SK-N-SH (cell line): ENCODE measurements around the gene MT1H. TPM values are rescaled to one million over a fixed set of nuclear protein-coding genes. Genes with fewer than 3 reads are reported as not detected.

Source experiments
- CTCF ChIA-PET: fragments of 300-600, 350-600 bp; formaldehyde crosslinking; extraction: SDS; loops from one replicate; lab custom pipeline; 2021; lab: Yijun Ruan, JAX
- POLR2A ChIA-PET: fragments of 350-600 bp; sonication (Branson Sonifier 250); formaldehyde crosslinking; extraction: SDS; loops from one replicate; lab custom pipeline; 2020; ENCODE audit warnings: antibody characterized with exemption, inconsistent platforms; lab: Yijun Ruan, JAX
- DNase-seq: peaks from one replicate; pipeline ENCODE4 v3.0.0; 2012
- H2AFZ ChIP-seq: fragments of 200-600 bp; sonication (generic); 2 replicates; pipeline ENCODE4 v1.8.1; 2016; ENCODE audit warnings: antibody characterized with exemption, mild to moderate bottlenecking, low read depth
- H3F3A ChIP-seq: fragments of 200-600 bp; sonication (generic); replicated peaks from 2 replicates; pipeline ENCODE3; 2016; ENCODE audit warnings: antibody characterized with exemption, mild to moderate bottlenecking; ENCODE audit not compliant: insufficient read depth
- H3K27ac ChIP-seq, 2 experiments: fragments of 200-500 bp in 1 of 2; fragments of 200-600 bp in 1 of 2; sonication (Bioruptor generic) in 1 of 2; sonication (generic), shearing (Covaris generic) in 1 of 2; 2 replicates each; pipeline versions ENCODE4 v1.5.1 to v1.6.1; 2014 to 2016; ENCODE audit warnings: low read depth in 2 of 2, inconsistent platforms in 1 of 2, low read length in 1 of 2, mild to moderate bottlenecking in 1 of 2, mixed read lengths in 1 of 2
- H3K27me3 ChIP-seq: fragments of 200-600 bp; sonication (generic), shearing (Covaris generic); 2 replicates; pipeline ENCODE4 v1.6.1; 2016; ENCODE audit warnings: mixed run types; ENCODE audit not compliant: insufficient read depth
- H3K36me3 ChIP-seq, 2 experiments: fragments of 200-500 bp in 1 of 2; fragments of 200-600 bp in 1 of 2; sonication (Bioruptor generic) in 1 of 2; sonication (generic) in 1 of 2; replicated peaks in 1 of 2; 2 replicates each; pipeline versions ENCODE3 to v1.5.1; 2014 to 2016; ENCODE audit warnings: low read length in 1 of 2, mild to moderate bottlenecking in 1 of 2; ENCODE audit not compliant: insufficient read depth in 2 of 2, control insufficient read depth in 1 of 2
- H3K4me1 ChIP-seq, 2 experiments: fragments of 200-500 bp in 1 of 2; fragments of 200-600 bp in 1 of 2; sonication (Bioruptor generic) in 1 of 2; sonication (generic), shearing (Covaris generic) in 1 of 2; 2 replicates each; pipeline versions ENCODE4 v1.5.1 to v1.6.1; 2014 to 2016; ENCODE audit warnings: low read depth in 1 of 2, low read length in 1 of 2, mixed run types in 1 of 2; ENCODE audit not compliant: insufficient read depth in 2 of 2, control insufficient read depth in 1 of 2
- H3K4me2 ChIP-seq: fragments of 200-600 bp; sonication (generic), shearing (Covaris generic); 2 replicates; pipeline ENCODE4 v1.6.1; 2017; ENCODE audit warnings: mixed run types
- H3K4me3 ChIP-seq, 2 experiments: fragments of 200-500 bp in 1 of 2; fragments of 200-600 bp in 1 of 2; sonication (Bioruptor generic) in 1 of 2; sonication (generic), shearing (Covaris generic) in 1 of 2; 2 replicates each; pipeline versions ENCODE4 v1.5.1 to v1.8.1; 2014 to 2016; ENCODE audit warnings: low read depth in 2 of 2, inconsistent platforms in 1 of 2, low read length in 1 of 2, mild to moderate bottlenecking in 1 of 2, mixed read lengths in 1 of 2, moderate library complexity in 1 of 2
- H3K79me2 ChIP-seq: fragments of 200-600 bp; sonication (generic); 2 replicates; pipeline ENCODE4 v1.8.1; 2017; ENCODE audit warnings: mild to moderate bottlenecking; ENCODE audit not compliant: insufficient read depth
- H3K9ac ChIP-seq: fragments of 200-600 bp; sonication (generic); 2 replicates; pipeline ENCODE4 v1.6.1; 2017; ENCODE audit warnings: mixed run types
- H3K9me2 ChIP-seq: fragments of 200-600 bp; sonication (generic); 2 replicates; pipeline ENCODE4 v1.6.1; 2017; ENCODE audit warnings: mixed run types
- H3K9me3 ChIP-seq: fragments of 200-600 bp; sonication (generic); 2 replicates; pipeline ENCODE4 v1.6.1; 2017; ENCODE audit warnings: mixed run types, mild to moderate bottlenecking, moderate library complexity
- H4K20me1 ChIP-seq: fragments of 200-600 bp; sonication (generic); 2 replicates; pipeline ENCODE4 v1.6.1; 2017; ENCODE audit warnings: mild to moderate bottlenecking, mixed run types; ENCODE audit not compliant: insufficient read depth
- CTCF ChIP-seq: fragments of 200-600 bp; sonication (generic); IDR thresholded peaks from 2 replicates; pipeline ENCODE4 v1.6.1; 2017; ENCODE audit warnings: antibody characterized with exemption, mild to moderate bottlenecking, moderate library complexity
- EP300 ChIP-seq, 2 experiments: IDR thresholded peaks; 2 replicates each; pipeline versions ENCODE4 v1.4.0 to v1.6.1; 2012; ENCODE audit warnings: borderline replicate concordance in 1 of 2, low read depth in 1 of 2, low read length in 1 of 2
- FOSL2 ChIP-seq: IDR thresholded peaks from 2 replicates; pipeline ENCODE4 v1.4.0; 2012; ENCODE audit warnings: low read depth, mild to moderate bottlenecking, moderate library complexity, borderline replicate concordance
- GATA2 ChIP-seq: sonication (generic); formaldehyde crosslinking; IDR thresholded peaks from 2 replicates; pipeline ENCODE4 v1.5.0; 2020; ENCODE audit warnings: mild to moderate bottlenecking, missing genetic modification reagents
- IRF3 ChIP-seq: fragments of 150-350 bp; IDR thresholded peaks from 2 replicates; pipeline ENCODE4 v1.6.1; 2016; ENCODE audit warnings: mild to moderate bottlenecking, low read depth, low read length
- MAX ChIP-seq: IDR thresholded peaks from 2 replicates; pipeline ENCODE4 v1.4.0; 2012; ENCODE audit warnings: low read depth
- NFIC ChIP-seq: IDR thresholded peaks from 2 replicates; pipeline ENCODE4 v1.4.0; 2012; ENCODE audit warnings: borderline replicate concordance
- NRF1 ChIP-seq: IDR thresholded peaks from 2 replicates; pipeline ENCODE4 v1.6.1; 2012; ENCODE audit warnings: low read depth, mild to moderate bottlenecking, low read length
- POLR2AphosphoS5 ChIP-seq: IDR thresholded peaks from 2 replicates; pipeline ENCODE4 v1.6.1; 2012; ENCODE audit warnings: low read depth, low read length
- REST ChIP-seq: IDR thresholded peaks from 2 replicates; pipeline ENCODE4 v1.6.1; 2012; ENCODE audit warnings: mild to moderate bottlenecking, low read depth, low read length, moderate library complexity
- RXRA ChIP-seq: IDR thresholded peaks from 2 replicates; pipeline ENCODE4 v1.4.0; 2012; ENCODE audit warnings: low read depth, mild to moderate bottlenecking, borderline replicate concordance
- TAF1 ChIP-seq: IDR thresholded peaks from 2 replicates; pipeline ENCODE4 v1.6.1; 2012; ENCODE audit warnings: low read depth, mild to moderate bottlenecking, low read length, moderate library complexity, borderline replicate concordance
- WGBS: methylation state at CpG from one replicate; pipeline ENCODE4 v1.1.6; 2017; ENCODE audit warnings: low lambda C conversion rate; 5-methylcytosine and 5-hydroxymethylcytosine counted together
- polyA plus RNA-seq, 3 experiments: library from polyadenylated mRNA; depleted of rRNA; stranded (reverse); fragments of >200 nt; gene quantifications; 2 replicates each; pipeline ENCODE4 v1.2.3, GENCODE V29; 2012

Gene MT1H
- polyA plus RNA-seq, 1 of the 3 experiments (the other 2 are of a cell fraction), result not detected

GRCh38 chr16:56625140-56625942 is 44.3 kb upstream of the MT1H start, which contains the start of gene MT1E:
TSS of gene MT1E (plus strand) at chr16:56625781. CDS start at chr16:56625852, 71 bp downstream.
- TF ChIP-seq NRF1, result peak; percentile 20; the same call in 1 of the 2 replicates
- no peak for TF ChIP-seq MAX
- TF ChIP-seq NFIC, result 0 out of 2 replicates have a peak, but pooled peaks have one; percentile 12
- no peak for TF ChIP-seq CTCF
- TF ChIP-seq POLR2AphosphoS5, result peak; percentile 98
- peak; percentile 51; the same call in 1 of the 2 replicates for TF ChIP-seq TAF1
- no peak for TF ChIP-seq RXRA
- TF ChIP-seq GATA2 (CRISPR knock-in tag), result no peak
- TF ChIP-seq IRF3, result no peak
- peak within 1 kb of the TSS; percentile 78 for H3K4me2 ChIP-seq
- 71% methylated on average over 40 of the region's 62 CpGs for WGBS
- ChIA-PET CTCF (interaction anchor here (0.7 to 1.5 kb wide), 3 partner anchors 67 to 168 kb away, joined by 3 to 6 read pairs (median 5); no protein-coding TSS in a partner anchor), POLR2A (interaction anchor here (1.0 kb wide), 1 partner anchor 57 kb away, joined by 3 read pairs; the partner anchor contains the start of gene MT1X)
- H3K79me2 ChIP-seq, result peaks cover 13% of the 10 kb centered on the region; the same call in 1 of the 2 replicates
- H4K20me1 ChIP-seq, result no peaks in the 10 kb centered on the region
- no peaks in the 10 kb centered on the region for H3K9me3 ChIP-seq
- H3F3A ChIP-seq, result peaks cover 7% of the 10 kb centered on the region
- DNase-seq, result peak; percentile 76
- H3K36me3 ChIP-seq, result no peaks in the 10 kb centered on the region
- H3K9ac ChIP-seq, result peak within 1 kb of the TSS; percentile 73
- H3K4me3 ChIP-seq, result peak within 1 kb of the TSS; percentile 43 to 52
- H2AFZ ChIP-seq, result peak within 1 kb of the TSS; percentile 46; the same call in 1 of the 2 replicates
- H3K27me3 ChIP-seq, result no peaks in the 10 kb centered on the region
- H3K4me1 ChIP-seq, result peaks cover 7 to 17% of the 10 kb centered on the region in 2 experiments; a peak in 1 of 4 replicates
- no peaks in the 10 kb centered on the region for H3K9me2 ChIP-seq
- peak within 1 kb of the TSS in 1 of 2 experiments; percentile 78; a peak in 2 of 4 replicates for H3K27ac ChIP-seq

- no peak for DNase-seq
- Histone ChIP-seq H3K4me3 (peak overlapping the region; percentile 43 to 52; a peak in 3 of 4 replicates), H3K9me2 (no peaks in the 10 kb centered on the region), H3K4me2 (peak overlapping the region; percentile 78), H3K9ac (peak overlapping the region; percentile 73), H3K4me1 (peaks cover 7 to 17% of the 10 kb centered on the region in 2 experiments; a peak in 1 of 4 replicates), H3K27ac (peak overlapping the region in 1 of 2 experiments; percentile 78; a peak in 2 of 4 replicates), H2AFZ (0 out of 2 replicates have a peak overlapping the region, but pooled peaks have one; percentile 16), H3K79me2 (peaks cover 13% of the 10 kb centered on the region; the same call in 1 of the 2 replicates), H3K27me3 (no peaks in the 10 kb centered on the region), H4K20me1 (no peaks in the 10 kb centered on the region), H3K9me3 (no peaks in the 10 kb centered on the region), H3K36me3 (no peaks in the 10 kb centered on the region), H3F3A (peaks cover 7% of the 10 kb centered on the region)
- ChIA-PET POLR2A (interaction anchor here (1.0 kb wide), 1 partner anchor 57 kb away, joined by 3 read pairs; the partner anchor contains the start of gene MT1X), CTCF (interaction anchor here (1.0 to 1.5 kb wide), 2 partner anchors 76 to 167 kb away, joined by 5 to 6 read pairs; no protein-coding TSS in a partner anchor)
- 71% methylated on average over 7 of the region's 16 CpGs for WGBS
- TF ChIP-seq NFIC (no peak), REST (peak; percentile 37; the same call in 1 of the 2 replicates), FOSL2 (no peak), RXRA (no peak), EP300 (IDR thresholded peaks at IDR 0.05; ENCODE audit: borderline replicate concordance in 1 of 2, low read depth in 1 of 2, low read length in 1 of 2) (no peak)
These were observed 43.5 kb upstream of the MT1H start for GRCh38 chr16:56625943-56626654.
